IMR-90 (cell line): ENCODE data around the gene SPDYE4. TPM values are rescaled to one million over a fixed set of nuclear protein-coding genes. Genes with fewer than 3 reads are reported as not detected.

ENCODE experiments used
- ATAC-seq: fragments of 200-7000 bp; cut with Tn5 transposase; 2 replicates; pipeline ENCODE4 v1.9.1; 2020; ENCODE audit warnings: low read depth, mild to moderate bottlenecking, moderate library complexity
- BruUV-seq: library from RNA; stranded (reverse); fragments of 400-500 nt; replicated peaks from 2 replicates; lab custom pipeline; 2021; lab: Mats Ljungman, UMichigan
- CTCF ChIA-PET: fragments of 300-600 bp; formaldehyde crosslinking; extraction: SDS; loops from one replicate; lab custom pipeline; 2021; ENCODE audit warnings: antibody characterized with exemption; lab: Yijun Ruan, JAX
- POLR2A ChIA-PET: fragments of 300-600 bp; sonication (Branson Sonifier 250); formaldehyde crosslinking; loops from one replicate; lab custom pipeline; 2022; ENCODE audit warnings: antibody characterized with exemption; ENCODE audit not compliant: unreplicated experiment; lab: Charles Lee
- DNase-seq: peaks from one replicate; pipeline ENCODE4 v3.0.0; 2013
- H2AFZ ChIP-seq: replicated peaks from 2 replicates; pipeline ENCODE3; 2013; ENCODE audit warnings: low read length, mild to moderate bottlenecking; ENCODE audit not compliant: poor library complexity
- H2AK5ac ChIP-seq: 2 replicates; pipeline ENCODE4 v1.6.1; 2013; ENCODE audit warnings: low read depth, low read length, inconsistent platforms
- H2AK9ac ChIP-seq: replicated peaks from 2 replicates; pipeline ENCODE3; 2013; ENCODE audit warnings: mild to moderate bottlenecking, low read depth, low read length, moderate library complexity; ENCODE audit not compliant: poor library complexity
- H2BK120ac ChIP-seq: 2 replicates; pipeline ENCODE4 v1.6.1; 2013; ENCODE audit warnings: low read depth, low read length, inconsistent platforms
- H2BK15ac ChIP-seq: 3 replicates; pipeline ENCODE4 v1.6.1; 2013; ENCODE audit warnings: low read depth, low read length, inconsistent platforms
- H2BK20ac ChIP-seq: 2 replicates; pipeline ENCODE4 v1.6.1; 2013; ENCODE audit warnings: low read depth, mild to moderate bottlenecking, inconsistent platforms, low read length, moderate library complexity
- H2BK5ac ChIP-seq: 2 replicates; pipeline ENCODE4 v1.6.1; 2013; ENCODE audit warnings: mild to moderate bottlenecking, low read depth, low read length, inconsistent platforms; ENCODE audit not compliant: poor library complexity, severe bottlenecking
- H3K14ac ChIP-seq: replicated peaks from 2 replicates; pipeline ENCODE4 v1.6.1; 2013; ENCODE audit warnings: low read depth, low read length, inconsistent platforms
- H3K18ac ChIP-seq: 2 replicates; pipeline ENCODE4 v1.6.1; 2013; ENCODE audit warnings: low read depth, low read length, control low read depth
- H3K23ac ChIP-seq: 2 replicates; pipeline ENCODE4 v1.6.1; 2013; ENCODE audit warnings: low read depth, low read length, inconsistent platforms
- H3K27ac ChIP-seq: 2 replicates; pipeline ENCODE4 v1.5.1; 2013; ENCODE audit warnings: mild to moderate bottlenecking, control low read depth, low read length; ENCODE audit not compliant: insufficient read depth
- H3K27me3 ChIP-seq: 2 replicates; pipeline ENCODE4 v1.6.1; 2013; ENCODE audit warnings: low read length; ENCODE audit not compliant: control insufficient read depth, insufficient read depth
- H3K36me3 ChIP-seq: 2 replicates; pipeline ENCODE4 v1.6.1; 2013; ENCODE audit warnings: low read length, mixed read lengths; ENCODE audit not compliant: control insufficient read depth, insufficient read depth
- H3K4ac ChIP-seq: 2 replicates; pipeline ENCODE4 v1.6.1; 2013; ENCODE audit warnings: low read depth, low read length, inconsistent platforms
- H3K4me1 ChIP-seq: 2 replicates; pipeline ENCODE4 v1.6.1; 2013; ENCODE audit warnings: low read length, mixed read lengths; ENCODE audit not compliant: control insufficient read depth, insufficient read depth
- H3K4me2 ChIP-seq: 2 replicates; pipeline ENCODE4 v1.6.1; 2013; ENCODE audit warnings: low read depth, mild to moderate bottlenecking, control low read depth, low read length, moderate library complexity
- H3K4me3 ChIP-seq: 2 replicates; pipeline ENCODE4 v1.5.1; 2013; ENCODE audit warnings: low read depth, mild to moderate bottlenecking, control low read depth, low read length, moderate library complexity; ENCODE audit not compliant: insufficient read depth
- H3K56ac ChIP-seq: 2 replicates; pipeline ENCODE4 v1.6.1; 2013; ENCODE audit warnings: low read length, inconsistent platforms; ENCODE audit not compliant: insufficient read depth; ENCODE audit errors: extremely low read depth
- H3K79me1 ChIP-seq, 2 experiments: 2 replicates each; pipeline ENCODE4 v1.6.1; 2013; ENCODE audit warnings: low read length in 2 of 2, inconsistent platforms in 1 of 2, low read depth in 1 of 2
- H3K9ac ChIP-seq: 2 replicates; pipeline ENCODE4 v1.6.1; 2013; ENCODE audit warnings: low read depth, low read length, control low read depth
- H3K9me1 ChIP-seq: 2 replicates; pipeline ENCODE4 v1.6.1; 2013; ENCODE audit warnings: low read length, inconsistent platforms; ENCODE audit not compliant: insufficient read depth
- H3K9me3 ChIP-seq: 2 replicates; pipeline ENCODE4 v1.6.1; 2013; ENCODE audit warnings: low read length; ENCODE audit not compliant: control insufficient read depth, insufficient read depth
- H4K20me1 ChIP-seq: 2 replicates; pipeline ENCODE4 v1.6.1; 2013; ENCODE audit warnings: low read length, inconsistent platforms; ENCODE audit not compliant: insufficient read depth
- H4K5ac ChIP-seq: 2 replicates; pipeline ENCODE4 v1.6.1; 2013; ENCODE audit warnings: mild to moderate bottlenecking, low read depth, low read length, control low read depth
- H4K8ac ChIP-seq, 2 experiments: 2 replicates each; pipeline ENCODE4 v1.6.1; 2013; ENCODE audit warnings: low read depth in 2 of 2, low read length in 2 of 2, control low read depth in 1 of 2, inconsistent platforms in 1 of 2
- H4K91ac ChIP-seq: 2 replicates; pipeline ENCODE4 v1.6.1; 2013; ENCODE audit warnings: low read depth, low read length, inconsistent platforms; ENCODE audit not compliant: insufficient read depth
- BHLHE40 ChIP-seq: fragments of 150-350 bp; IDR thresholded peaks from 2 replicates; pipeline ENCODE4 v1.6.1; 2016; ENCODE audit warnings: mild to moderate bottlenecking, low read depth, low read length
- CEBPB ChIP-seq: IDR thresholded peaks from 2 replicates; pipeline ENCODE4 v1.6.1; 2012; ENCODE audit warnings: low read depth, low read length, improper control_type of control experiment
- CHD1 ChIP-seq: IDR thresholded peaks from 2 replicates; pipeline ENCODE4 v1.6.1; 2012; ENCODE audit warnings: low read depth, low read length, improper control_type of control experiment
- CTCF ChIP-seq: conservative IDR thresholded peaks from 2 replicates; pipeline ENCODE4 v1.5.1; 2012; ENCODE audit warnings: mild to moderate bottlenecking, low read depth, low read length, improper control_type of control experiment
- ELK1 ChIP-seq: fragments of 150-350 bp; IDR thresholded peaks from 2 replicates; pipeline ENCODE4 v1.6.1; 2016; ENCODE audit warnings: low read depth, mild to moderate bottlenecking, low read length, moderate library complexity, borderline replicate concordance
- FOS ChIP-seq: fragments of 150-350 bp; IDR thresholded peaks from 2 replicates; pipeline ENCODE4 v1.6.1; 2016; ENCODE audit warnings: low read depth, low read length
- MAFK ChIP-seq: IDR thresholded peaks from 2 replicates; pipeline ENCODE4 v1.6.1; 2012; ENCODE audit warnings: low read depth, low read length, improper control_type of control experiment
- MAZ ChIP-seq: IDR thresholded peaks from 2 replicates; pipeline ENCODE4 v1.6.1; 2012; ENCODE audit warnings: low read depth, mild to moderate bottlenecking, low read length, improper control_type of control experiment, moderate library complexity, borderline replicate concordance
- MXI1 ChIP-seq: IDR thresholded peaks from 2 replicates; pipeline ENCODE4 v1.6.1; 2012; ENCODE audit warnings: low read depth, mild to moderate bottlenecking, low read length, moderate library complexity, borderline replicate concordance
- NFE2L2 ChIP-seq: fragments of 150-350 bp; IDR thresholded peaks from 2 replicates; pipeline ENCODE4 v1.6.1; 2016; ENCODE audit warnings: low read depth, mild to moderate bottlenecking, low read length
- POLR2A ChIP-seq: IDR thresholded peaks from 2 replicates; pipeline ENCODE4 v1.6.1; 2012; ENCODE audit warnings: mild to moderate bottlenecking, low read depth, low read length
- RAD21 ChIP-seq: IDR thresholded peaks from 2 replicates; pipeline ENCODE4 v1.6.1; 2012; ENCODE audit warnings: low read length, improper control_type of control experiment
- RCOR1 ChIP-seq: IDR thresholded peaks from 2 replicates; pipeline ENCODE4 v1.6.1; 2012; ENCODE audit warnings: mild to moderate bottlenecking, low read length, improper control_type of control experiment; ENCODE audit not compliant: insufficient replicate concordance
- RFX5 ChIP-seq: IDR thresholded peaks from 2 replicates; pipeline ENCODE4 v1.8.0; 2012; ENCODE audit warnings: low read depth, mild to moderate bottlenecking, low read length, moderate library complexity
- SMC3 ChIP-seq: fragments of 150-350 bp; IDR thresholded peaks from 2 replicates; pipeline ENCODE4 v1.6.1; 2016; ENCODE audit warnings: low read depth, mild to moderate bottlenecking, antibody characterized with exemption, low read length, moderate library complexity
- WGBS, 2 experiments: methylation state at CpG; one replicate each; pipeline versions ENCODE4 v1.1.5 to v1.1.7; 2013; ENCODE audit warnings: missing lambda C conversion rate in 2 of 2; ENCODE audit not compliant: insufficient read length in 1 of 2; ENCODE audit errors: extremely low coverage in 2 of 2; 5-methylcytosine and 5-hydroxymethylcytosine counted together
- dilution Hi-C: fragments of 300-500 bp; cut with HindIII; formaldehyde crosslinking; loops from one replicate; pipeline ENCODE4 v1.14.3; 2018; ENCODE audit warnings: low sequenced_read_pairs; ENCODE audit not compliant: unreplicated experiment
- in situ Hi-C: fragments of 300-500 bp; cut with MboI; formaldehyde crosslinking; loops from 3 replicates; pipeline ENCODE4 v1.14.3; 2019; ENCODE audit warnings: low sequenced_read_pairs, inconsistent platforms, mixed read lengths
- intact Hi-C: fragments of 100-400 bp; cut with micrococcal nuclease; formaldehyde crosslinking; loops from 2 replicates; pipeline ENCODE4 v1.10.0; 2022
- polyA plus RNA-seq, 3 experiments: library from polyadenylated mRNA; depleted of rRNA; stranded (reverse); fragments of >200 nt; gene quantifications; 2 replicates each; pipeline ENCODE4 v1.2.3, GENCODE V29; 2012; ENCODE audit warnings: low replicate concordance in 1 of 3
- total RNA-seq: library from RNA; depleted of rRNA; stranded (reverse); fragments of >200 nt; gene quantifications from 2 replicates; pipeline ENCODE4 v1.2.3, GENCODE V29; 2012

Gene SPDYE4
- total and polyA plus RNA-seq, 2 of the 4 experiments (the other 2 are of a cell fraction): not detected

- CTCF ChIA-PET: interaction anchor here (1.6 kb wide), 1 partner anchor 95 kb away, joined by 3 read pairs; no protein-coding TSS in a partner anchor
- BruUV-seq: no TSS peak
- POLR2A ChIA-PET: no interaction called here
- TF ChIP-seq RCOR1 (no peak), MAFK (no peak), RFX5 (no peak), MAZ (no peak), NFE2L2 (no peak), MXI1 (no peak), ELK1 (no peak), CTCF (no peak), FOS (no peak), CEBPB (no peak), SMC3 (no peak), BHLHE40 (no peak), CHD1 (no peak), POLR2A (no peak), RAD21 (no peak)
Measured at GRCh38 chr17:8798846-8799569, 40.7 kb upstream of the SPDYE4 start, which contains the start of gene MFSD6L. TSS of gene MFSD6L (minus strand) at chr17:8799365. CDS start at chr17:8799120, 245 bp downstream.

More at GRCh38 chr17:8798846-8799569, 40.7 kb upstream of the SPDYE4 start, which contains the start of gene MFSD6L:
- H3K18ac ChIP-seq: no peak within 1 kb of the TSS
- H3K36me3 ChIP-seq: no peaks in the 10 kb centered on the region
- no peak within 1 kb of the TSS for H2BK5ac ChIP-seq
- H3K27ac ChIP-seq: no peak within 1 kb of the TSS
- no peaks in the 10 kb centered on the region for H3K79me1 ChIP-seq
- 6% methylated on average over 9 of the region's 62 CpGs; no CpG with 5 or more reads in 1 of the 2 experiments for WGBS, 2 experiments
- H2AK5ac ChIP-seq: no peak within 1 kb of the TSS
- H3K9me1 ChIP-seq: no peaks in the 10 kb centered on the region
- H2AFZ ChIP-seq: peak within 1 kb of the TSS; percentile 3
- no peak within 1 kb of the TSS for H4K8ac ChIP-seq
- H3K4me3 ChIP-seq: no peak within 1 kb of the TSS
- no peak within 1 kb of the TSS for H2BK20ac ChIP-seq
- ATAC-seq (no peak; the same call in 1 of the 2 replicates), DNase-seq (no peak)
- H2AK9ac ChIP-seq: no peak within 1 kb of the TSS
- H3K9ac ChIP-seq: no peak within 1 kb of the TSS
- H4K20me1 ChIP-seq: no peaks in the 10 kb centered on the region
- H3K4ac ChIP-seq: no peak within 1 kb of the TSS
- H2BK15ac ChIP-seq: no peak within 1 kb of the TSS
- no peaks in the 10 kb centered on the region for H3K9me3 ChIP-seq
- H3K56ac ChIP-seq: no peak within 1 kb of the TSS
- H3K23ac ChIP-seq: no peak within 1 kb of the TSS
- no peak within 1 kb of the TSS for H2BK120ac ChIP-seq
- intact Hi-C loops: no loop called here
- H3K14ac ChIP-seq: no peak within 1 kb of the TSS
- H4K5ac ChIP-seq: no peak within 1 kb of the TSS
- H3K4me1 ChIP-seq: no peaks in the 10 kb centered on the region
- in situ Hi-C loops: loop anchor here (25.0 kb wide), 1 partner anchor 738 kb away; no protein-coding TSS in a partner anchor
- H3K27me3 ChIP-seq: peaks cover 18% of the 10 kb centered on the region; the same call in 1 of the 2 replicates
- H4K91ac ChIP-seq: no peak within 1 kb of the TSS
- dilution Hi-C loops: no loop called here
- H3K4me2 ChIP-seq: no peak within 1 kb of the TSS
